CD4-positive, alpha-beta memory T cell (primary cell): ENCODE measurements around the gene MYO9B. TPM values are rescaled to one million over a fixed set of nuclear protein-coding genes. Genes with fewer than 3 reads are reported as not detected.

Experiments
- CTCF ChIA-PET: fragments of 350-600 bp; sonication (Branson Sonifier 250); formaldehyde crosslinking; loops from one replicate; lab custom pipeline; 2021; ENCODE audit warnings: inconsistent platforms; ENCODE audit not compliant: partially characterized antibody; lab: Charles Lee
- POLR2A ChIA-PET: fragments of 350-600 bp; sonication (Branson Sonifier 250); formaldehyde crosslinking; loops from one replicate; lab custom pipeline; 2021; ENCODE audit not compliant: partially characterized antibody; lab: Charles Lee
- DNase-seq, 5 donors: peaks; one replicate each; pipeline versions ENCODE4 v3.0.0 to v3.0.0-alpha.2; 2020 to 2022; ENCODE audit warnings: mixed read lengths in 1 of 5
- H3K27ac ChIP-seq: one replicate; pipeline ENCODE4 v1.7.0; 2013; ENCODE audit warnings: low read depth, low read length
- H3K27me3 ChIP-seq: 2 replicates; pipeline ENCODE4 v1.7.0; 2013; ENCODE audit warnings: mild to moderate bottlenecking, low read length, moderate library complexity; ENCODE audit not compliant: insufficient read depth
- H3K36me3 ChIP-seq: 2 replicates; pipeline ENCODE4 v1.7.0; 2013; ENCODE audit warnings: mild to moderate bottlenecking, low read length, moderate library complexity; ENCODE audit not compliant: insufficient read depth
- H3K4me1 ChIP-seq: 2 replicates; pipeline ENCODE4 v1.7.0; 2013; ENCODE audit warnings: mild to moderate bottlenecking, low read length, moderate library complexity; ENCODE audit not compliant: insufficient read depth
- H3K4me3 ChIP-seq, 2 donors: one replicate each; pipeline ENCODE4 v1.7.0; 2013; ENCODE audit warnings: low read length in 2 of 2, mild to moderate bottlenecking in 1 of 2
- H3K9me3 ChIP-seq, 2 donors: one replicate each; pipeline ENCODE4 v1.7.0; 2013; ENCODE audit warnings: low read length in 2 of 2, control low read depth in 1 of 2; ENCODE audit not compliant: control insufficient read depth in 1 of 2
- H3K27ac Mint-ChIP-seq, 7 donors: one replicate each; pipeline ENCODE4 v1.8.0; 2020 to 2021; ENCODE audit warnings: mixed read lengths in 7 of 7, mild to moderate bottlenecking in 6 of 7, inconsistent platforms in 3 of 7, moderate library complexity in 3 of 7
- H3K27me3 Mint-ChIP-seq, 2 donors: one replicate each; pipeline ENCODE4 v1.8.0; 2020 to 2021; ENCODE audit warnings: mixed read lengths in 2 of 2
- H3K36me3 Mint-ChIP-seq, 2 donors: one replicate each; pipeline ENCODE4 v1.8.0; 2020 to 2021; ENCODE audit warnings: mixed read lengths in 2 of 2, inconsistent platforms in 1 of 2, mild to moderate bottlenecking in 1 of 2
- H3K4me1 Mint-ChIP-seq, 4 donors: one replicate each; pipeline ENCODE4 v1.8.0; 2020 to 2021; ENCODE audit warnings: mixed read lengths in 4 of 4, mild to moderate bottlenecking in 1 of 4
- H3K4me3 Mint-ChIP-seq, 8 donors: one replicate each; pipeline ENCODE4 v1.8.0; 2020 to 2021; ENCODE audit warnings: mixed read lengths in 8 of 8, mild to moderate bottlenecking in 7 of 8, moderate library complexity in 6 of 8, inconsistent platforms in 3 of 8
- H3K9me3 Mint-ChIP-seq, 8 donors: one replicate each; pipeline ENCODE4 v1.8.0; 2020 to 2021; ENCODE audit warnings: mixed read lengths in 8 of 8, mild to moderate bottlenecking in 5 of 8, inconsistent platforms in 3 of 8, moderate library complexity in 1 of 8
- intact Hi-C: fragments of 100-400 bp; cut with micrococcal nuclease; formaldehyde crosslinking; loops from one replicate; pipeline ENCODE4 v1.15.1; 2023
- polyA plus RNA-seq, 2 donors: library from polyadenylated mRNA; unstranded; fragments of 300-500 nt; fragmentation: Illumina TruSeq; gene quantifications; one replicate each; pipeline ENCODE4 v1.2.3, GENCODE V29; 2021
- total RNA-seq, 2 experiments: library from RNA; stranded (reverse); gene quantifications; one replicate each; pipeline ENCODE4 v1.2.3, GENCODE V29; 2021

MYO9B gene
- total and polyA plus RNA-seq, 4 experiments from 2014 or later: 1.3 to 181 (median 101) TPM

- H3K27ac Mint-ChIP-seq: peak overlapping the region in 5 of 7 donors; percentile 7 to 61 (median 47)
- H3K9me3 Mint-ChIP-seq: peaks cover 0 to 4% (median 0%) of the 10 kb centered on the region in 8 donors
- Histone ChIP-seq H3K4me3 (no peak overlapping the region), H3K27me3 (no peaks in the 10 kb centered on the region), H3K4me1 (peaks cover 5% of the 10 kb centered on the region), H3K9me3 (peaks cover 0 to 5% of the 10 kb centered on the region in 2 donors), H3K36me3 (peaks cover 43% of the 10 kb centered on the region), H3K27ac (no peak overlapping the region)
- POLR2A ChIA-PET: interaction anchor here (0.8 to 1.0 kb wide), 2 partner anchors 12 to 18 kb away, joined by 3 to 4 read pairs; no protein-coding TSS in a partner anchor
- no peak overlapping the region for H3K4me3 Mint-ChIP-seq
- H3K27me3 Mint-ChIP-seq: no peaks in the 10 kb centered on the region
- intact Hi-C loops: no loop called here
- DNase-seq: no peak
- peaks cover 13 to 44% (median 29%) of the 10 kb centered on the region in 4 donors for H3K4me1 Mint-ChIP-seq
- CTCF ChIA-PET: no interaction called here
- peaks cover 23 to 72% of the 10 kb centered on the region in 2 donors for H3K36me3 Mint-ChIP-seq
These were observed 32.2 kb downstream of the MYO9B start for GRCh38 chr19:17107546-17108452.

DNA sequence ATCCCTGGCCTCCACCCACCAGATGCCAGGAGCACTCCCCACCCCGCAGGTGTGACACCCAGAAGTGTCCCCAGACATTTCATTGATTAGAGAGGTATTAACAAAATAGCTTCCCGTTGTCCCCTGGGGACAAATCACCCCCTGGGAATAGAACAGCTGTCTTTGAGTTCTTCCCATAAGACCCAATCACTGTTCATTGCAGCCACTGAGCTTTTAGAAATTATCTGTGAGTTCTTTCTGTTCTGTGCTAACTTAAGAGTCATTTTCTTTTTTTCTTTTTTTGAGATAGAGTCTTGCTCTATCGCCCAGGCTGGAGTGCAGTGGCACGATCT, 32.8 kb downstream of the MYO9B start:
- intact Hi-C loops: no loop called here
- no peak overlapping the region for H3K4me3 ChIP-seq

GRCh38 chr19:17109300-17109699, 33.7 kb downstream of the MYO9B start:
- Mint-ChIP-seq H3K36me3 (peaks cover 23 to 69% of the 10 kb centered on the region in 2 donors), H3K9me3 (no peaks in the 10 kb centered on the region), H3K4me1 (peaks cover 13 to 49% (median 27%) of the 10 kb centered on the region in 4 donors), H3K4me3 (peak overlapping the region in 1 of 8 donors; percentile 41), H3K27me3 (no peaks in the 10 kb centered on the region), H3K27ac (peak overlapping the region in 4 of 7 donors; percentile 42 to 84 (median 62))
- Histone ChIP-seq H3K9me3 (no peaks in the 10 kb centered on the region), H3K27ac (no peak overlapping the region), H3K27me3 (no peaks in the 10 kb centered on the region), H3K36me3 (peaks cover 34% of the 10 kb centered on the region), H3K4me1 (peaks cover 5% of the 10 kb centered on the region), H3K4me3 (no peak overlapping the region)
- POLR2A ChIA-PET: no interaction called here
- DNase-seq: no peak
- CTCF ChIA-PET: no interaction called here
- intact Hi-C loops: no loop called here

More for the DNA sequence above, 32.8 kb downstream of the MYO9B start:
- Mint-ChIP-seq H3K9me3 (no peaks in the 10 kb centered on the region), H3K36me3 (peaks cover 21 to 71% of the 10 kb centered on the region in 2 donors), H3K27me3 (no peaks in the 10 kb centered on the region), H3K4me1 (peaks cover 13 to 45% (median 29%) of the 10 kb centered on the region in 4 donors), H3K27ac (peak overlapping the region in 4 of 7 donors; percentile 12 to 50 (median 24)), H3K4me3 (no peak overlapping the region)
- no peaks in the 10 kb centered on the region for H3K9me3 ChIP-seq
- H3K4me1 ChIP-seq: peaks cover 5% of the 10 kb centered on the region
- peaks cover 37% of the 10 kb centered on the region for H3K36me3 ChIP-seq
- no peaks in the 10 kb centered on the region for H3K27me3 ChIP-seq
- POLR2A ChIA-PET: interaction anchor here (0.8 to 1.0 kb wide), 2 partner anchors 11 to 17 kb away, joined by 3 to 4 read pairs; no protein-coding TSS in a partner anchor
- no peak overlapping the region for H3K27ac ChIP-seq
- CTCF ChIA-PET: no interaction called here
- no peak for DNase-seq

DNA sequence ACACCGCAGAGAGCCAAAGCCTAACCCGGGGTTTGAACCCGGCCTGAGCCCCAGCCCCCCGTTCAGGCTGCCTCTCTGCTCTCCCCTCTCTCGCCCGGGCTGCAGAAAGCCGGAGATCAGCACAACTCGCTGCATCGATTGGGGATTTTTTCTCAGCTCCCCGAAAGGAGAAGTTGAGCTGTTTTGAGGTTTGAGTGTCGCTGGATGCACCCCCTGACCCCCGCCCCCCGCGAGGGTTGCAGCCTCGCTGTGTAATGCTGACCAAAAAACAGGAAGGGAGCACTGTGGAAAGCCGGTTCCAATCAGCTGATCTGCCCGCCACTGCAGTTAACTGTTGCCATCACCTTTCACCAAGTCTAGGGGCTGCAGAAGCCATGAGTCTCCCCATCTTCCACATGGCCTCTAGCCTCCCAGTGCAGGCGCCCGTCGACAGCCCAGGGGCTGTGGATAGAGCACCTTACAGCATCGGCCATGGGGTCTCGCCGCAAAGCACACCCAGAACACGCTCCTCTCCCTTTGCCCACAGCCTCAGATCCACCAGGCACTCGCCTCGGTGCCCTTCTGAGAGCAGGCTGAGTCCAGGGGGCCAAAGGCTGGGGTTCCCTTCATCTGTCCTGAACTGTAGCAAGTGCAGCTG, 34.5 kb downstream of the MYO9B start:
- Mint-ChIP-seq H3K27me3 (no peaks in the 10 kb centered on the region), H3K9me3 (no peaks in the 10 kb centered on the region), H3K27ac (peak overlapping the region in 5 of 7 donors; percentile 12 to 84 (median 53)), H3K36me3 (peaks cover 25 to 69% of the 10 kb centered on the region in 2 donors), H3K4me3 (peak overlapping the region in 1 of 8 donors; percentile 41), H3K4me1 (peaks cover 11 to 48% (median 26%) of the 10 kb centered on the region in 4 donors)
- Histone ChIP-seq H3K27me3 (no peaks in the 10 kb centered on the region), H3K36me3 (peaks cover 34% of the 10 kb centered on the region), H3K4me1 (no peaks in the 10 kb centered on the region), H3K9me3 (no peaks in the 10 kb centered on the region), H3K4me3 (no peak overlapping the region), H3K27ac (no peak overlapping the region)
- intact Hi-C loops: no loop called here
- ChIA-PET POLR2A (interaction anchor here (0.9 kb wide), 1 partner anchor 33 kb away, joined by 4 read pairs; no protein-coding TSS in a partner anchor), CTCF (no interaction called here)
- DNase-seq: no peak

DNA sequence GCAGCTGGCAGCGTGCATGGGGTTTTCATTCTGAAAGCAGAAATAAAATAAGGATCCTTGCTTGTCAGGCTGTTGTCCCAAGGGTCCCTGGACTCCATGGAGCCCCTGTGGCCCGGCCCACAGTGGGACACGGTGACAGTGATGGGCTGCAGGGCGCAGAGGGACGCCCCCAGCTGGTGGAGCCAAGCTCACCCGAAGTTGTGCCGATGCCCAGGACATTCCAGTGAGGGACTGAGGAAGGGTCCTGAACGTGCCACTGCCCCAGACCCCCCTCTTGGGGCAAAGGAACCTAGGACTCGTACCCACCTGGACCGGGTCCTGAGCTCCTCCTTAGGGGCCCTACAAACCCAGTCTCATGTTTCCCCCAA, 35.0 kb downstream of the MYO9B start:
- Mint-ChIP-seq H3K4me3 (peak overlapping the region in 1 of 8 donors; percentile 41), H3K36me3 (peaks cover 28 to 68% of the 10 kb centered on the region in 2 donors), H3K9me3 (no peaks in the 10 kb centered on the region), H3K27ac (peak overlapping the region in 3 of 7 donors; percentile 12 to 84 (median 42)), H3K27me3 (no peaks in the 10 kb centered on the region), H3K4me1 (peaks cover 11 to 44% (median 26%) of the 10 kb centered on the region in 4 donors)
- no peak overlapping the region for H3K27ac ChIP-seq
- DNase-seq: no peak
- H3K27me3 ChIP-seq: no peaks in the 10 kb centered on the region
- intact Hi-C loops: no loop called here
- H3K9me3 ChIP-seq: no peaks in the 10 kb centered on the region
- POLR2A ChIA-PET: interaction anchor here (0.9 kb wide), 1 partner anchor 34 kb away, joined by 4 read pairs; no protein-coding TSS in a partner anchor
- CTCF ChIA-PET: interaction anchor here (0.8 kb wide), 1 partner anchor 19 kb away, joined by 3 read pairs; no protein-coding TSS in a partner anchor
- no peaks in the 10 kb centered on the region for H3K4me1 ChIP-seq
- no peak overlapping the region for H3K4me3 ChIP-seq
- peaks cover 30% of the 10 kb centered on the region for H3K36me3 ChIP-seq

DNA sequence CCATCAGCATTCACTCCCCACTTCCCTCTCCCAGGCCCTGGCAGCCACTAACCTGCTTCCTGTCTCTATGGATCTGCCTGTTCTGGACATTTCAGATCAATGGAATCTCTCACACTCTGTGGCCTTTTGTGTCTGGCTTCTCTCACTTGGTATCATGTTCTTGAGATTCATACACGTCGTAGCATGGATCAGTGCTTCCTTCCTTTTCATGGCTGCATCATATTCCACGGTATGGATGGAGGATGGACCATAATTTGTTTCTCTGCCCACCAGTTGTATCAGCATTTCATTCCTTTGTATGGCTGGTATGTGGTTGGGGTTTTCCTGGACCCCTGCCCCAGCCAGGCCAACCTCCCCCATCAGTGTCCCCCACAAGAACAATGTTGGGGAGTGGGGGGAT, 36.2 kb downstream of the MYO9B start:
- Mint-ChIP-seq H3K27ac (peak overlapping the region in 4 of 7 donors; percentile 6 to 87 (median 68)), H3K4me3 (no peak overlapping the region), H3K9me3 (no peaks in the 10 kb centered on the region), H3K36me3 (peaks cover 32 to 60% of the 10 kb centered on the region in 2 donors), H3K4me1 (peaks cover 11 to 37% (median 24%) of the 10 kb centered on the region in 4 donors), H3K27me3 (no peaks in the 10 kb centered on the region)
- no peak for DNase-seq
- ChIA-PET POLR2A (no interaction called here), CTCF (no interaction called here)
- Histone ChIP-seq H3K4me1 (no peaks in the 10 kb centered on the region), H3K36me3 (peaks cover 20% of the 10 kb centered on the region), H3K27ac (no peak overlapping the region), H3K9me3 (no peaks in the 10 kb centered on the region), H3K4me3 (no peak overlapping the region), H3K27me3 (no peaks in the 10 kb centered on the region)
- intact Hi-C loops: no loop called here

DNA sequence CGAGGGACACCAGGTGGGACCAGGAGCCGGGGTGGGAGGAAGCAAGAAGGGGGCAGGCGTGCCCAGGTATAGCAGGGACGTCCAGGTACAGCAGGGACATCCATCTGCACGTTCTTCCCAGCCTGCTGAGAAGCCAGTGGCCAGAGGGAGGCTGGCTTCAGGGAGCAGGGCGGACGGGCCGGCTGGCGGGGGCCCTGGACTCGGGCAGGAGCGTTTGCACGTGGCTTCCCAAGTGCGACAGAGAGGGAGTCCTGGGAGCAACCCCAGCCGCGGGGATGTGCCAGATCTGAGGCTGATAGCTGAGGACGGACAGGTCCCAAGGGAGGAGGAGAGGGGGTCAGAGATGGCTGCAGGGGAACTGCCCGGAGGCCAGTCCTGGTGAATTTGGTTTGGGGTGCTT, 36.7 kb downstream of the MYO9B start:
- H3K27me3 Mint-ChIP-seq: no peaks in the 10 kb centered on the region
- peak overlapping the region in 2 of 7 donors; percentile 53 to 72 for H3K27ac Mint-ChIP-seq
- no peak overlapping the region for H3K27ac ChIP-seq
- H3K36me3 Mint-ChIP-seq: peaks cover 34 to 59% of the 10 kb centered on the region in 2 donors
- H3K9me3 Mint-ChIP-seq: no peaks in the 10 kb centered on the region
- CTCF ChIA-PET: no interaction called here
- no peak overlapping the region for H3K4me3 ChIP-seq
- H3K4me1 Mint-ChIP-seq: peaks cover 11 to 37% (median 24%) of the 10 kb centered on the region in 4 donors
- intact Hi-C loops: no loop called here
- H3K4me1 ChIP-seq: no peaks in the 10 kb centered on the region
- H3K27me3 ChIP-seq: no peaks in the 10 kb centered on the region
- H3K4me3 Mint-ChIP-seq: no peak overlapping the region
- DNase-seq: no peak
- no peaks in the 10 kb centered on the region for H3K9me3 ChIP-seq
- POLR2A ChIA-PET: no interaction called here
- peaks cover 17% of the 10 kb centered on the region for H3K36me3 ChIP-seq
